ENCODE results near the gene IMMP2L. TPM values are rescaled to one million over a fixed set of nuclear protein-coding genes. Genes with fewer than 3 reads are reported as not detected.

The IMMP2L gene
- total and polyA plus RNA-seq, 2 of the 8 experiments (the other 6 are each of a cell fraction or from before 2014, with no cell fraction given): 2.3 to 10.1 TPM

DNA sequence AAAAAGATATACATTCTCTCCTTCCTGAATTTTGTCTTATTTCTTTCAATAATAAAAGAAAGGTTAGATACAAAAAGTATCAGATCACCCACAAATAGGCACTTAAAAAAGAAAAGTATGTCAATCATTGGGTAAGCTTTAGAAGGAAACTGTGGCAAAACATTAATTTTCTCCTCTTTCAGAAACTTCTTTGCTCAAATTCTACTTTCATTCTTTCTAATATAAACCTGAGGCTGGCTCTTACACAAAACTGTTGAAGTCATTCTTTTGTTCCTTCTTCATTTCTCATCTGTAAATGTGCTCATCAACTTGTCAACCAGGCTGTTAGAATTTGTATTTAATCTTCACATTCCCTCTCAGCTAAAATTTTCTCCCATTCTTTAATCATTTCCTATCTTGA lies 346.7 kb downstream of the IMMP2L start:
- H3K56ac ChIP-seq (replicated peaks; ENCODE audit: insufficient read length, low read depth, low read length): no peak overlapping the region
- no peak overlapping the region for H3K4me2 ChIP-seq (ENCODE audit: insufficient read depth in 1 of 2, low read depth in 2 of 2, low read length in 2 of 2)
- H3K36me3 ChIP-seq (ENCODE audit: control insufficient read depth in 2 of 4, insufficient read depth in 4 of 4, low read length in 3 of 4): no peaks in the 10 kb centered on the region
- no peak overlapping the region for H2BK120ac ChIP-seq (replicated peaks; ENCODE audit: low read depth, low read length)
- no peak overlapping the region for H3K9ac ChIP-seq (replicated peaks in 1 of 4; ENCODE audit: extremely low read depth in 1 of 4, low read depth in 3 of 4, low read length in 3 of 4)
- H4K91ac ChIP-seq (replicated peaks; ENCODE audit: insufficient read length, low read length): no peak overlapping the region
- H2BK20ac ChIP-seq (ENCODE audit: low read length): no peak overlapping the region
- no peak overlapping the region for H2BK5ac ChIP-seq (ENCODE audit: low read depth, low read length)
- no peak overlapping the region for H3K18ac ChIP-seq (ENCODE audit: extremely low read depth, low read length)
- H2AFZ ChIP-seq (ENCODE audit: low read length): no peak overlapping the region
- H3K9me3 ChIP-seq (ENCODE audit: insufficient read depth in 2 of 2, low read depth in 1 of 2, low read length in 1 of 2): peaks cover 0 to 4% of the 10 kb centered on the region in 2 experiments; a peak in 1 of 4 replicates
- no peak overlapping the region for H3K4me3 ChIP-seq (ENCODE audit: extremely low read depth in 1 of 4, insufficient read depth in 2 of 4, low read depth in 3 of 4, low read length in 4 of 4)
- no peaks in the 10 kb centered on the region for H3K27me3 ChIP-seq (replicated peaks in 1 of 4; ENCODE audit: control insufficient read depth in 3 of 4, extremely low read depth in 1 of 4, insufficient read depth in 3 of 4, low read length in 3 of 4)
- H3K23me2 ChIP-seq (ENCODE audit: low read depth, low read length): no peaks in the 10 kb centered on the region; the same call in 1 of the 2 replicates
- TF ChIP-seq, protein P1, sequence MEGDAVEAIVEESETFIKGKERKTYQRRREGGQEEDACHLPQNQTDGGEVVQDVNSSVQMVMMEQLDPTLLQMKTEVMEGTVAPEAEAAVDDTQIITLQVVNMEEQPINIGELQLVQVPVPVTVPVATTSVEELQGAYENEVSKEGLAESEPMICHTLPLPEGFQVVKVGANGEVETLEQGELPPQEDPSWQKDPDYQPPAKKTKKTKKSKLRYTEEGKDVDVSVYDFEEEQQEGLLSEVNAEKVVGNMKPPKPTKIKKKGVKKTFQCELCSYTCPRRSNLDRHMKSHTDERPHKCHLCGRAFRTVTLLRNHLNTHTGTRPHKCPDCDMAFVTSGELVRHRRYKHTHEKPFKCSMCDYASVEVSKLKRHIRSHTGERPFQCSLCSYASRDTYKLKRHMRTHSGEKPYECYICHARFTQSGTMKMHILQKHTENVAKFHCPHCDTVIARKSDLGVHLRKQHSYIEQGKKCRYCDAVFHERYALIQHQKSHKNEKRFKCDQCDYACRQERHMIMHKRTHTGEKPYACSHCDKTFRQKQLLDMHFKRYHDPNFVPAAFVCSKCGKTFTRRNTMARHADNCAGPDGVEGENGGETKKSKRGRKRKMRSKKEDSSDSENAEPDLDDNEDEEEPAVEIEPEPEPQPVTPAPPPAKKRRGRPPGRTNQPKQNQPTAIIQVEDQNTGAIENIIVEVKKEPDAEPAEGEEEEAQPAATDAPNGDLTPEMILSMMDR (IDR thresholded peaks at IDR 0.05; ENCODE audit: control extremely low read depth in 1 of 3, insufficient read depth in 1 of 3, low read depth in 1 of 3, low read length in 3 of 3): no peak
- TF ChIP-seq SIX5 (IDR thresholded peaks at IDR 0.05; ENCODE audit: low read depth, low read length) (no peak), POLR2AphosphoS5 (IDR thresholded peaks at IDR 0.05; ENCODE audit: low read depth, low read length) (no peak), SP2 (IDR thresholded peaks at IDR 0.05; ENCODE audit: low read length) (no peak), CEBPB (IDR thresholded peaks at IDR 0.05; ENCODE audit: low read depth, low read length) (no peak), KDM5A (IDR thresholded peaks at IDR 0.05; ENCODE audit: low read length) (no peak), BRCA1 (IDR thresholded peaks at IDR 0.05; ENCODE audit: low read depth, low read length) (no peak), CBX8 (IDR thresholded peaks at IDR 0.05; ENCODE audit: borderline replicate concordance, low read depth, low read length) (no peak)
- TF ChIP-seq, protein P2, sequence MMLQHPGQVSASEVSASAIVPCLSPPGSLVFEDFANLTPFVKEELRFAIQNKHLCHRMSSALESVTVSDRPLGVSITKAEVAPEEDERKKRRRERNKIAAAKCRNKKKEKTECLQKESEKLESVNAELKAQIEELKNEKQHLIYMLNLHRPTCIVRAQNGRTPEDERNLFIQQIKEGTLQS (IDR thresholded peaks at IDR 0.05; ENCODE audit: insufficient read depth, low read depth, low read length): no peak
- no peak overlapping the region for H2BK15ac ChIP-seq (ENCODE audit: low read length)
- H4K20me1 ChIP-seq (replicated peaks in 1 of 2; ENCODE audit: control insufficient read depth in 1 of 2, insufficient read depth in 2 of 2, low read length in 2 of 2): no peaks in the 10 kb centered on the region
- H3K4me1 ChIP-seq (replicated peaks in 1 of 4; ENCODE audit: control insufficient read depth in 3 of 4, insufficient read depth in 4 of 4, low read length in 3 of 4): no peaks in the 10 kb centered on the region
- H2BK12ac ChIP-seq (ENCODE audit: low read depth, low read length): no peak overlapping the region
- H3K4ac ChIP-seq (replicated peaks; ENCODE audit: insufficient read length, low read depth, low read length): no peak overlapping the region
- no peak overlapping the region for H3K27ac ChIP-seq (ENCODE audit: low read depth, low read length)
- H3K23ac ChIP-seq (ENCODE audit: insufficient read length): no peak overlapping the region
- no peak for FAIRE-seq
- no peaks in the 10 kb centered on the region for H3K79me1 ChIP-seq (ENCODE audit: low read depth, low read length)
- H4K8ac ChIP-seq (ENCODE audit: extremely low read depth, insufficient read depth, low read length): no peak overlapping the region
- no peaks in the 10 kb centered on the region for H3K79me2 ChIP-seq (ENCODE audit: control insufficient read depth in 1 of 2, insufficient read depth in 2 of 2, low read length in 2 of 2)
- ChIA-PET CTCF (ENCODE audit: partially characterized antibody) (interaction anchor here (1.1 kb wide), 1 partner anchor 11 kb away, joined by 4 read pairs; no protein-coding TSS in a partner anchor), POLR2A (ENCODE audit: partially characterized antibody) (no interaction called here)
- no peak overlapping the region for H2AK5ac ChIP-seq (ENCODE audit: low read depth, low read length)
- no peak overlapping the region for H4K5ac ChIP-seq (ENCODE audit: insufficient read length, low read depth, low read length)
- no peak overlapping the region for H3K14ac ChIP-seq (ENCODE audit: insufficient read length)
- no peak for DNase-seq (ENCODE audit: low read depth in 1 of 2, low spot score in 2 of 2)

Measured in H1 (cell line).